HAP-1 (cell line): ENCODE data around the gene FN1.

ENCODE experiments used
- DNase-seq, 2 experiments: peaks; one replicate each; pipeline ENCODE4 v3.0.0-alpha.2; 2016 to 2020; ENCODE audit warnings: low spot score in 2 of 2
- H3K27me3 ChIP-seq: fragments of 250-450 bp; sonication (Bioruptor Pico); 2 replicates; pipeline ENCODE4 v1.5.1; 2020; ENCODE audit warnings: low read depth, mild to moderate bottlenecking, moderate library complexity
- H3K36me3 ChIP-seq: fragments of 250-450 bp; sonication (Bioruptor Pico); replicated peaks from 2 replicates; pipeline ENCODE4 v1.5.1; 2020; ENCODE audit warnings: mild to moderate bottlenecking
- H3K4me1 ChIP-seq: fragments of 250-450 bp; sonication (Bioruptor Pico); 2 replicates; pipeline ENCODE4 v1.5.1; 2020; ENCODE audit warnings: mild to moderate bottlenecking
- H3K4me3 ChIP-seq: fragments of 250-450 bp; sonication (Bioruptor Pico); 2 replicates; pipeline ENCODE4 v1.5.1; 2020; ENCODE audit warnings: mild to moderate bottlenecking, moderate library complexity
- H3K9me3 ChIP-seq: fragments of 250-450 bp; sonication (Bioruptor Pico); 2 replicates; pipeline ENCODE4 v1.5.1; 2020; ENCODE audit warnings: mild to moderate bottlenecking, moderate library complexity
- in situ Hi-C: fragments of 300-500 bp; cut with MboI; formaldehyde crosslinking; loops from 3 replicates; pipeline ENCODE4 v1.14.3; 2020; ENCODE audit warnings: low sequenced_read_pairs, inconsistent platforms, mixed read lengths

The FN1 gene

DNA sequence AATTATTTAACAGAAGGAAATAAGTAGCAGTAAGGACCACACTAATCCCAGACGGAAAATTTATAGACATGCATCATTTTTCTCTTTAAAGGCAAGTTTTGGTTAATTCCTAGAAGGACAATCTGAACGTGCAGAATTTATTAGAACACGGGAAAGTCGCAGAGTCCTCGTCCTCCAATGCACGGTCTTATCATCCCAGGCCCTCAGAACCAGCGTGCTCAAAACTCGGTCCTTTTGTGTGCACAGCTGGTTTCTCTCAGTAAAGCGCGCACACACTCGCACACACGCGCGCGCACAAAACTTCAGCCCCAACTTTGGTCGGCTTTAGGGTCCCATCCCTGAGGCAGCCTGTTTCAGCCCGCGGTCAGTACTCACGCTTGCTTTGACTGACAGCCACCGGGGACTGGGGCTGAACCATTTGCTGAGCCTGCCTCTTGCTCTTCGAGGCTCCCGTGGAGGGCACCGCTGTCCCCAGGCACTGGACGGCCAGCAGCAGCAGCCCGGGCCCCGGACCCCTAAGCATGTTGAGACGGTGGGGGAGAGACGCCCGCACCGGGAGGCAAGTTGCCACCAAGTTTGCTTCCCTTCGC, 493 bp downstream of the FN1 start:
- peaks cover under 1% of the 10 kb centered on the region; the same call in 1 of the 2 replicates for H3K36me3 ChIP-seq
- H3K9me3 ChIP-seq: no peaks in the 10 kb centered on the region
- peaks cover 19% of the 10 kb centered on the region for H3K27me3 ChIP-seq
- in situ Hi-C loops: no loop called here
- DNase-seq: peak; percentile 6 to 59
- H3K4me3 ChIP-seq: peak overlapping the region; percentile 60
- peaks cover 4% of the 10 kb centered on the region; the same call in 1 of the 2 replicates for H3K4me1 ChIP-seq

- peaks cover 4% of the 10 kb centered on the region; the same call in 1 of the 2 replicates for H3K4me1 ChIP-seq
- H3K27me3 ChIP-seq: peaks cover 19% of the 10 kb centered on the region
- DNase-seq: no peak
- H3K4me3 ChIP-seq: peak overlapping the region; percentile 60
- peaks cover 4% of the 10 kb centered on the region; the same call in 1 of the 2 replicates for H3K36me3 ChIP-seq
- in situ Hi-C loops: no loop called here
- no peaks in the 10 kb centered on the region for H3K9me3 ChIP-seq
Observed at GRCh38 chr2:215434447-215435279, 1.2 kb downstream of the FN1 start.

DNA sequence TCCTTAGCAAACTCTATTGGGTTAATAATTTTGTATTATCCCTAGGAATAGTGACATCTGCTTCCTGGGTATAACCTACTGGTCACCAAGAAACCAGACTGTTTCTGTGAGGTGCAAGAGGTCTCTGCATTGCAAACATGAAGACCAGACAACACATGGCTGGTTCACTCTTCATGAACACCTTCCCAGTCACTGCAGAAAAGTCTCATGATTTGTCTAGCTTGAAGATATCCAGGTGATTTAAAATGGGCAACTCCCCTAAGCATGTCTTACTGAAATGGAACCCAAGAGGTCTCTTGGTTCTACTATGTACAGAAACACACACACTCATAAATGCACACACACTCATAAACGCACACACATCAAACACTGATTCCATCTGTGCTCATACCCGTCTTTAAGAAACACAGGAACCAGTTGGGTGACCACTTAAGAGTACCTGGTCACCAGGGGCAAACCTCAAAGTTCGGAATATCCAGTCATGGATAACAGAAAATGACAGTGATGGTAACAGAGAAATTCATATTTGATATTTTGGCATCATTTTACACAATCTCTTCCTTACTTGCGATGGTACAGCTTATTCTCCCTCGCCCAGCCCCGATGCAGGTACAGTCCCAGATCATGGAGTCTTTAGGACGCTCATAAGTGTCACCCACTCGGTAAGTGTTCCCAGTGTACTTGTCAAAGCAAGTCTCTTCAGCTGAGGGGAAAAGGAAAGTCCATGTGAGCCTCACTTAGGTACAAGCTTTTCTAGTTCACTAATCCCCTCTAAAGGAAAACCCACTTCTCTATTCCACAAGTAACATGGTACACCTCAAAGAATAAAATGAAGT, 2.9 kb downstream of the FN1 start:
- peaks cover 4% of the 10 kb centered on the region; the same call in 1 of the 2 replicates for H3K36me3 ChIP-seq
- H3K27me3 ChIP-seq: peaks cover 10% of the 10 kb centered on the region
- in situ Hi-C loops: no loop called here
- H3K9me3 ChIP-seq: no peaks in the 10 kb centered on the region
- no peak for DNase-seq
- no peak overlapping the region for H3K4me3 ChIP-seq
- peaks cover 4% of the 10 kb centered on the region; the same call in 1 of the 2 replicates for H3K4me1 ChIP-seq

GRCh38 chr2:215431778-215432758, 3.8 kb downstream of the FN1 start:
- H3K4me3 ChIP-seq: no peak overlapping the region
- peaks cover 8% of the 10 kb centered on the region; the same call in 1 of the 2 replicates for H3K36me3 ChIP-seq
- peaks cover 4% of the 10 kb centered on the region; the same call in 1 of the 2 replicates for H3K4me1 ChIP-seq
- in situ Hi-C loops: no loop called here
- no peak for DNase-seq
- H3K27me3 ChIP-seq: peaks cover 4% of the 10 kb centered on the region
- no peaks in the 10 kb centered on the region for H3K9me3 ChIP-seq

- in situ Hi-C loops: no loop called here
- H3K36me3 ChIP-seq: peaks cover 8% of the 10 kb centered on the region; the same call in 1 of the 2 replicates
Observed at GRCh38 chr2:215431290-215431689, 4.6 kb downstream of the FN1 start.

GRCh38 chr2:215430528-215431187, 5.2 kb downstream of the FN1 start:
- Histone ChIP-seq H3K36me3 (peaks cover 8% of the 10 kb centered on the region; the same call in 1 of the 2 replicates), H3K9me3 (no peaks in the 10 kb centered on the region), H3K4me1 (peaks cover 4% of the 10 kb centered on the region; the same call in 1 of the 2 replicates), H3K4me3 (no peak overlapping the region), H3K27me3 (no peaks in the 10 kb centered on the region)
- no peak for DNase-seq
- in situ Hi-C loops: no loop called here

More at GRCh38 chr2:215431290-215431689, 4.6 kb downstream of the FN1 start:
- DNase-seq: no peak
- Histone ChIP-seq H3K4me1 (peaks cover 4% of the 10 kb centered on the region; the same call in 1 of the 2 replicates), H3K9me3 (no peaks in the 10 kb centered on the region), H3K4me3 (no peak overlapping the region), H3K27me3 (no peaks in the 10 kb centered on the region)

- in situ Hi-C loops: no loop called here
- no peak for DNase-seq
- Histone ChIP-seq H3K4me1 (0 out of 2 replicates have a peak, but pooled peaks cover 4% of the 10 kb centered on the region), H3K9me3 (no peaks in the 10 kb centered on the region), H3K4me3 (no peak overlapping the region), H3K36me3 (peaks cover 8% of the 10 kb centered on the region; the same call in 1 of the 2 replicates), H3K27me3 (no peaks in the 10 kb centered on the region)
Observed at GRCh38 chr2:215429424-215429823, 6.4 kb downstream of the FN1 start.

DNA sequence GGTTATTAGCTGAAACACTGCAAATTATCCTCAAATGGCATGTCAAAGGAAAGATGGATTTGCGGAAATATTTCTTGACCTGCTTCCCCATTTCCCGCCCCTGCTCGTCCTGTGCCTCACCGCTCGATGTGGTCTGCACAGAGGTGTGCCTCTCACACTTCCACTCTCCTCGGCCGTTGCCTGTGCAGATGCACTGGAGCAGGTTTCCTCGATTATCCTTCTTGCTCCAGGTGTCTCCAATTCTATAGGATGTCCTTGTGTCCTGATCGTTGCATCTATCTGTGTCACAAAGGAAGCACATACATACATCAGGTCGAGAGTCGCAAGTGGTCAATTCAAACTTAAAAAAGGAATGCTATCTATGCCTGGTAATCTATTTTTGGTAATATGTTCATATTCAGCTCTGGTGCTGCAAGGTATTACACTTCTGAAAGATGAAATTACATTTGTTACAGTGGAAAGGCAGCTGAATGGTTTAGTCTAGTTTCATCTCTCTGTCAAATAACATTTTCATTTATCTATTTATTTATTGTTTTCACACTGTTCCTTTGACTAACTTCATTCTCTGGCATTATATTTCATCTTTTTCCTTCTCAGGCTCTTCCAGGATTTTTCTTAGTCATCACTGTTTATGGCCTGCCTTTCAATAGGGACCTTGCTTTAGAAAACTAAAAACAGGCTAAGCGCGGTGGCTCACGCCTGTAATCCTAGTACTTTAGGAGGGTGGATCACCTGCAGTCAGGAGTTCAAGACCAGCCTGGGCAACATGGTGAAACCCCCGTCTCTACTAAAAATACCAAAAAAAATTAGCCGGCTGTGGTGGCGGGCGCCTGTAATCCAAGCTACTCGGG, 7.6 kb downstream of the FN1 start:
- H3K9me3 ChIP-seq: no peaks in the 10 kb centered on the region
- in situ Hi-C loops: no loop called here
- no peaks in the 10 kb centered on the region for H3K27me3 ChIP-seq
- H3K36me3 ChIP-seq: peaks cover 8% of the 10 kb centered on the region; the same call in 1 of the 2 replicates
- no peaks in the 10 kb centered on the region for H3K4me1 ChIP-seq
- DNase-seq: no peak
- no peak overlapping the region for H3K4me3 ChIP-seq

- Histone ChIP-seq H3K4me3 (no peak overlapping the region), H3K9me3 (no peaks in the 10 kb centered on the region), H3K36me3 (peaks cover 8% of the 10 kb centered on the region; the same call in 1 of the 2 replicates), H3K4me1 (no peaks in the 10 kb centered on the region), H3K27me3 (no peaks in the 10 kb centered on the region)
- in situ Hi-C loops: no loop called here
- DNase-seq: no peak
Observed at GRCh38 chr2:215427585-215427984, 8.3 kb downstream of the FN1 start.

DNA sequence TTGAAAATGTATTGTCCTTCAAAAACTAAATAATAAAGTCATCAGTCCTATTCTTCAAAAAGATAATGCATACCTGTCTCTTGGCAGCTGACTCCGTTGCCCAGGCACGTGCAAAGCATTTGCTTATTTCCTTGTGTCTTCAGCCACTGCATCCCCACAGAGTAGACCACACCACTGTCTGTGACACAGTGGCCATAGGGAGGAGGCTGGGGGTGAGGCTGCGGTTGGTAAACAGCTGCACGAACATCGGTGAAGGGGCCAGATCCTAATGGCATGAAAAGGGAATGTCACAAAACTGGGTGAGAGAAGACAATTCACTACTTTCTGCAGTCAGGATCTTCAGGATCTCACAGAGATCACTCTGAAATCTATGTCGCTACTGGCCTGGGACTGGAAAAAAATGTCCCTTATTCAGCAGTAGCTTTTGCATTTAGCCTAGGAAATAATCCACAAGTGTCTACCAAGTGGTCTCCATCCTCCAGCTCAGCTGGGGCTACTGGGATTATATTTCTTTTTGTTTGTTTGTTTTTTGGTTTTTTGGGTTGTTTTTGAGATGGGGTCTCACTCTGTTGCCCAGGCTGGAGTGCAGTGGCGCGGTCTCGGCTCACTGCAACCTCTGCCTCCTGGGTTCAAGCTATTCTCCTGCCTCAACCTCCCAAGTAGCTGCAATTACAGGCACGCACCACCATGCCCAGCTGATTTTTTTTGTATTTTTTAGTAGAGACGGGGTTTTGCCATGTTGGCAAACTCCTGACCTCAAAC, 10.7 kb downstream of the FN1 start:
- no peak for DNase-seq
- Histone ChIP-seq H3K4me3 (no peak overlapping the region), H3K9me3 (no peaks in the 10 kb centered on the region), H3K36me3 (peaks cover 6% of the 10 kb centered on the region; the same call in 1 of the 2 replicates), H3K4me1 (no peaks in the 10 kb centered on the region), H3K27me3 (no peaks in the 10 kb centered on the region)
- in situ Hi-C loops: no loop called here

GRCh38 chr2:215423928-215424540, 11.8 kb downstream of the FN1 start:
- no peak for DNase-seq
- Histone ChIP-seq H3K4me1 (no peaks in the 10 kb centered on the region), H3K9me3 (no peaks in the 10 kb centered on the region), H3K4me3 (no peak overlapping the region), H3K36me3 (peaks cover 4% of the 10 kb centered on the region; the same call in 1 of the 2 replicates), H3K27me3 (no peaks in the 10 kb centered on the region)
- in situ Hi-C loops: no loop called here
